Activated T-cell treated with anti-CD3 and anti-CD28 coated beads for 1 hour (primary cell): Measurements from ENCODE around the gene ERBIN.
"Not testable (repeated sequence)": the region's sequence is repeated elsewhere in the genome, so short reads cannot be mapped to it uniquely, and the experiment has no call there.

Source experiments
- DNase-seq: peaks from one replicate; pipeline ENCODE4 v3.0.0-alpha.2; 2020; ENCODE audit warnings: low read depth

The ERBIN gene

DNA sequence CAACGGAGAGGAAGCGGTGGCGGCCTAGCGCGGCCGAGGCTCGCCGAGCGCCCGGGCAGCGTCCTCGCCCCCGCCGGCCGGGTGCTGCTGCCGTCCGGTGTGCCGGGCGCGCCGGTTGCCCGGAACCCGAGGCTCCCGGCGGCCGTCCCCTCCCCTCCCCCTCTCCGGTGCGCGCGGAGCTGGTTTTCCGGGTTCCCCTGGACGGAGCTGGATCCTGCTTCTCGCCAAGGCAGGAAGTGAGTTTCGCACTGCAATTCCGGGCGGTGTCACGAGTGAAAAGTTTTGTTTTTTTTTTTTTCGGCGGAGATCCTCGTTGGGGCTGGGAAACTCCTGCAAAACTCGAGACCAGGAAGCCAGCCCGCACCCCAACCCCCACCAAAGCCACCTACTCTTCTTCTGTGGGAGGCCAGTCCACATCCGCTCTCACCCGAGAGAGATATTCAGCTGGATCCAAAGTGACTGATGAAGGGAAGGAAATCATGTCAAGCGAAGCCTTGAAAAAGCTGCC is at the start of gene ERBIN:
TSS of gene ERBIN (plus strand) at position 300 of the 508 bp plus-strand sequence. CDS start 66,144 bp downstream, outside the sequence.
- DNase-seq: peak; percentile 47

DNA sequence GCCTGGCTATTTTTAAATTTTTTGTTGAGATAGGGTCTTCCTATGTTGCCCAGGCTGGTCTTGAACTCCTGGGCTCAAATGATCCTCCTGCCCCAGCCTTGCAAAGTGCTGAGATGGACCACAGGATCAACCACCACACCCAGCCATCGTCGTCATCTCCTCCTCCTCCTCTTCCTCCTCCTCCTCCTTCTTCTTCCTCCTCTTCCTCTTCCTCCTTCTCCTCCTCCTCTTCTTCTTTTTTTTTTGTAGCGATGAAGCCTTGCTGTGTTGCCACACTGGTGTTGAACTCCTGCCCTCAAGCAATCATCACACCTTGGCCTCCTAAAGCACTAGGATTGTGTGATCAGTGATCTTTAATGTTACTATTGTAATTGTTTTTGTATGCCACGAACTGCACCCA is 49.4 kb upstream of the ERBIN start:
- no peak for DNase-seq

DNA sequence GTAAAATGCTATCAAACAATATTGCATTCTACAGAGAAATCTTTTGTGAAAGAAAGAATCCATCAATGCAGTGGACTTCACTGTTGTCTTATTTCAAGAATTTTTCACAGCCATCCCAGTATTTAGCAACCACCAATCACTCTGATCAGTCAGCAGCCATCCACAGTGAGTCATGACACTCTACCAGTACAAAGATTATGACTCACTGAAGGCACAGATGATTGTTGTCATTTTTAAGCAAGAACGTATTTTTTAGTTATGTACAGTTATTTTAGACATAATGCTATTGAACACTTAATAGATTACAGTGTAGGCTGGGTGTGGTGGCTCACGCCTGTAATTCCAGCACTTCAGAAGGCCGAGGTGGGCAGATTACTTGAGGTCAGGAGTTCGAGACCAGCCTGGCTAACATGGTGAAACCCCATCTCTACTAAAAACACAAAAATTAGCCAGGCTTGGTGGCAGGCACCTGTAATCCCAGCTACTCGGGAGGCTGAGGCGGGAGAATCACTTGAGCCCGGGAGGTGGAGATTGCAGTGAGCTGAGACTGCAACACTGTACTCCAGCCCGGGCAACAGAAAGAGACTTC is 46.6 kb upstream of the ERBIN start:
- not testable (repeated sequence) for DNase-seq

DNA sequence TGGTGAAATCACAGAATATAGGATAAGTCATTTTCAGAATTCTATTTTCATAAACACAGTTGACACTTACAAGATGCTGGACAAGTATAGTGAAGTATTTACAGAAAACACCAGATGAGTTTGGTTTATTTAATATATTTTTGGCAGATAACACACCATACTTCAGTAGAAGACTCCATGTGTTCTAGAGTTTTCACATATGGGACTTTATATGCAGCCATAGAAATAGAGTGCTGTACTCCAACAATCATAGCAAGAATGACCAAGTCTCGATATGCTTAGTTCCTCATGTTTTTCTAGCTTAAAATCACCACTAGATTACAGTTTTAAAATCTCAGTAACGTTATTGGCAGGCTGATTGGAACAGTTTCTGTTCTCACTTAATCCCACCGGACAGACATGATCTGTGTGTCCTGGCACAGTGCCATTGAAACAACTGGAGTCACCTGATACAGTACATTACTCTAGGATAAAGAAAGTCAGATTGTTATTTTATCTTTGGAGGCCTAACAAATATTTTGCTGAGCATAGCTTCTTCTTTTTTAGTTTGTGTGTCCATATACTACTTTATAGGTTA is 45.8 kb upstream of the ERBIN start:
- no peak for DNase-seq

DNA sequence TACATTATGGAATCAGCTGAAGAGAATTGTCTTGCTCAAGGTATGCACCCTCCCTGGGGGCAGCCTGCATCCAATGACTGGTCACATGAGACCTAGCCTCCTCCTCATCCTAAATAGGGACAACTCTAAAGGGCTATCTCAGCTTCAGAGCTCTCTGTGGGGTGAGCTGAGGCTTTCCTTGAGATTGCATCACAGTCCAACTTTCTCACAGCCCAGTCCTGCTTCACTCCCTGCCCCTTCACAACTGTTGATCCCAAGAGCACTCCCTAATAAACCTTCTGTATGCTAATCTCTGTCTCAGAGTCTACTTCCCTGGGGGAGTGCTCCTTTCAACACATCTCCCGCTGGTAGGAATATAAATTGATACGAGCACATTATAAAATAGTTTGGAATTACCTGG is 44.1 kb upstream of the ERBIN start:
- DNase-seq: no peak

- no peak for DNase-seq
These were observed 42.9 kb upstream of the ERBIN start for GRCh38 chr5:65883461-65883860.

GRCh38 chr5:65886387-65886786 is 40.0 kb upstream of the ERBIN start:
- no peak for DNase-seq

- DNase-seq: not testable (repeated sequence)
These were observed 34.4 kb upstream of the ERBIN start for GRCh38 chr5:65892024-65892423.

DNA sequence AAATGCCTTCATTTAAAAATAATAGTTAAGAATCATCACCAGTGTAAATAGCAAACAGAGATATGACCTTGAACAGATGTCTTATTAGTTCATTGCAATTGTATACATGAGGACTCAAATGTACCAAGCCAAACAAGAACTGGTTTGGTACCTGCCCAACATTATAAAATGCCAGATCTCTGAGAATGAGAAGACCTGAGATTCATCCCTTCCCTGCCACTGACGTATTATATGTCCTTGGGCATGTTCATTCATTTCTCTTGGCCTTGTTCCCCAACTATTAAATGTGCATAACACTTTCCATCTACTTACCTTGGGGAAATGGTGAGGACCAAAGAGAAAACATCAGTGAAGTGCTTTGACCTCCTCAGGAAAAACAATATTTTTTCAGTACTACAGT is 33.6 kb upstream of the ERBIN start:
- DNase-seq: no peak

DNA sequence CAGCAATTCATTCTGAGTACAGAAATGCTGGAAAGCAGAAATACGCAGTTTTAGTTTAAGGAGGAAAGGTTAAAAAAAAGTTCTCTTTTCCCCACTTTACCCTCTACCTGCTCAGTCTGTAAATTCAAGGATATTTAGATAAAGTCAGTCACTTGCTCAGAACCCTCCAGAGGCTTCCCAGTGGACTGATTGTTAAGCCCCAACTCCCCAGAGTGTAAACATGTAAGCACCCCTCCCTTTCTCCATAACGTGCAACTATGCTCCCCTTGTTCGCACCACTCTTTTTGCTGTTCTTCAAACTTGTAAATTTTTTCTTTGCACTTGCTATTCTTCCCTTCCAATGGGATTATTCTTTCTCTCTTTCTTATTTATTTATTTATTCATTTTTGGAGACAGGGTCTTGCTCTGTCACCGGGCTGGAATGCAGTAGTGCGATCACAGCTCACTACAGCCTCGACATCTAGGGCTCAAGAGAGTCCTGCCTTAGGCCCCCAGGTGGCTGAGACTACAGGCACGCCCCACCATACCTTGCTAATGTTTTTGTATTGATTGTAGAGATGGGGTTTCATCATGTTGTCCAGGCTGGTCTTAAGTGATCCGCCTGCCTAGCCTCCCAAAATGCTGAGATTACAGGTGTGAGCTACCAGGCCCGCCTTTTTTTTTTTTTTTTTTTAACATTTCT is 32.5 kb upstream of the ERBIN start:
- DNase-seq: no peak

- DNase-seq: no peak
These were observed 30.5 kb upstream of the ERBIN start for GRCh38 chr5:65895891-65896290.

DNA sequence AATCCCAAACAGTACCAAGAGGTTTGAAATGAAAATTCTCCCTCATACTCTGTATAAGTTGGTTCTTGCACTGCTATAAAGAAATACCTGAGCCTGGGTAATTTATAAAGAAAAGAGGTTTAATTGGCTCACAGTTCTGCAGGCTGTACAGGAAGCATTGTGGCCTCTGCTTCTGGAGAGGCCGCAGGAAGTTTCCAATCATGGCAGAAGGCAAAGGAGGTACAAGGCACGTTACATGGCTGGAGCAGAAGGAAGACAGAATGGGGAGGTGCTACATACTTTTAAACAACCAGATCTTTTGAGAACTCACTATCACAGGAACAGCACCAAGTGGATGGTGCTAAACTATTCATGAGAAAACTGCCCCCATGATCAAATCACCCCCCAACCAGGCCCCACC is 25.6 kb upstream of the ERBIN start:
- no peak for DNase-seq

- DNase-seq: no peak
These were observed 24.3 kb upstream of the ERBIN start for GRCh38 chr5:65902104-65902503.

DNA sequence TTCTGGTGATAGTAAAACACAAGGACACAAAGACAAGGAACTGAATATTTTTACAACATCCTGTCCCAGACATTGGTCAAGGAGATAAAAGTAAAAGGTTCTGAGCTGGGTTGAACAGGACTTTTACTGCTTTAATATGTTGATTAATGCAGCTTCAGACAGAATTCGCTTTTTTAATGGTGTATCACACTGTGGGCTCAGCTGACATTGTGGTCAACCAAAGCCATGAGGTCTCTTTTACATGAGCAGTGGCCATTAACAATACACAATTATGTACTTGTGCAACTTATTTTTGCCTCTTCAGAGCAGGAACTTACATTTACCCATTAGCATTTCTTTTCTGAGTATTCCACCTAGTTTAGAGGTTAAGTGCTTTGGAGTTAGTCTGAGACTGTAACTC is 22.8 kb upstream of the ERBIN start:
- no peak for DNase-seq

DNA sequence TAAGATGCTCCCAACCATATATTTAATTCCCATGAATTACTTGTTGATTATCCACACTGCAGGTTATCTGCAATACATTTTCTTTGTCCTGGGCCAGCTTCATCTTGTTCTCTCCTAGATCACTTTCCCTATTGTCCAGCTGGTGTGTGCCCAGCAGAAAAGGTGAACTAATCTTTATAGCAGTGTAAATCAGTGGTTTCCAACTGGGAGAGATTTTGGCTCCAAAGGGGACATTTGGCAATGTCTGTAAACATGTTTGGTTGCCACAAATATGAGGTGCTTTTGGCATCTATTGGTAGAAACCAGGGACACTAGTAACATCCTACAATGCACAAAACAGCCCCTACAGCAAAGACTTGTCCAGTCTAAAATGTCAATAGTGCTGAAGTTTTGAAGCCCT is 20.1 kb upstream of the ERBIN start:
- DNase-seq: no peak

DNA sequence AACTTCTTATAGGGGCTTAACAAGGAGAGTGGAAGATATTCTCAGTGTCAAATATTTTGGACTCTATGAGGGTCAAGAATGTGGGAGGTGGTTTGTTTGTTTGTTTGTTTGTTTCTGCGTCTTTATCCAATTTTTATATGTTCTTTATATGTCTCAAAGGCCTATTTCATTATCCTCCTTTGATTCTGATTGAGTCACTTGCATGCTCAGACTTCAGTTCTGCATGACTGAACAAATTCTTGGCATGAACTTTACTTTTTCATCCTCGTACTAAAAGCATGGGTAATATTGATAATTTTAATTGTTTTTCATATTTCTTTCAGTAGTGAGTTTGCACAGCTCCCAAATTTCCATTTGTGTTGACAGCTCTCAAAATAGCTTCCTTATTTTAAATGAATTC is 19.2 kb upstream of the ERBIN start:
- no peak for DNase-seq

GRCh38 chr5:65910711-65911110 is 15.7 kb upstream of the ERBIN start:
- DNase-seq: no peak

- no peak for DNase-seq
These were observed 14.1 kb upstream of the ERBIN start for GRCh38 chr5:65912311-65912710.

GRCh38 chr5:65913519-65913918 is 12.9 kb upstream of the ERBIN start:
- no peak for DNase-seq

- DNase-seq: no peak
These were observed 11.7 kb upstream of the ERBIN start for GRCh38 chr5:65914641-65915196.

GRCh38 chr5:65915661-65916060 is 10.7 kb upstream of the ERBIN start:
- not testable (repeated sequence) for DNase-seq

GRCh38 chr5:65916066-65916465 is 10.3 kb upstream of the ERBIN start:
- DNase-seq: no peak

DNA sequence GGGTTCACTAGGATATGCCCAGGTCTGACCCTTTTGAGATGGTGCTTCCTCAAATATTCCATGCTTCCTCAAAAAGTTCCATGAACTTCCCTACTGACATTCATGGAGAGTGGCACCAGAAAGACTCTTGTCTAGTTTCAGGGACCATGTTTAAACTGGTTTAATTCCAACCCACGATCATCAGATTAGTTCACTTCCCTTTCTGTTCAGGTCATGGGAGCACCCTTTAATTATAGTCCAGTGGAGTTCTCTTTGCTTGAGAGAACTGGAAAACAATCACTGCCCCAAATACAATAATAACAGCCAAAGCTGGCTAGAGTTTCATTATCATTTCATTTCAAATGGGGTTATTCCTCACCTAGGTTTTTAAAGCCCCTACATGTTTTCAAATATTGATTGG is 9.7 kb upstream of the ERBIN start:
- DNase-seq: no peak
